GM13976 (cell line): ENCODE data around the gene SUN3.
"Not testable (repeated sequence)": the region's sequence is repeated elsewhere in the genome, so short reads cannot be mapped to it uniquely, and the experiment has no call there.

Source experiments
- DNase-seq: peaks from one replicate; pipeline ENCODE4 v3.0.0; 2012; ENCODE audit warnings: low spot score
- in situ Hi-C: fragments of 300-500 bp; cut with MboI; formaldehyde crosslinking; loops from one replicate; pipeline ENCODE4 v1.12.0; 2022; ENCODE audit warnings: low sequenced_read_pairs, mixed read lengths, inconsistent platforms; ENCODE audit not compliant: unreplicated experiment
- TF ChIP-seq, protein P1 (sequence below): IDR thresholded peaks from 2 replicates; pipeline ENCODE4 v1.5.1; 2012; ENCODE audit warnings: borderline replicate concordance, mild to moderate bottlenecking; ENCODE audit not compliant: insufficient read depth; ENCODE audit errors: extremely low read depth, missing control alignments, control extremely low read depth

The SUN3 gene

DNA sequence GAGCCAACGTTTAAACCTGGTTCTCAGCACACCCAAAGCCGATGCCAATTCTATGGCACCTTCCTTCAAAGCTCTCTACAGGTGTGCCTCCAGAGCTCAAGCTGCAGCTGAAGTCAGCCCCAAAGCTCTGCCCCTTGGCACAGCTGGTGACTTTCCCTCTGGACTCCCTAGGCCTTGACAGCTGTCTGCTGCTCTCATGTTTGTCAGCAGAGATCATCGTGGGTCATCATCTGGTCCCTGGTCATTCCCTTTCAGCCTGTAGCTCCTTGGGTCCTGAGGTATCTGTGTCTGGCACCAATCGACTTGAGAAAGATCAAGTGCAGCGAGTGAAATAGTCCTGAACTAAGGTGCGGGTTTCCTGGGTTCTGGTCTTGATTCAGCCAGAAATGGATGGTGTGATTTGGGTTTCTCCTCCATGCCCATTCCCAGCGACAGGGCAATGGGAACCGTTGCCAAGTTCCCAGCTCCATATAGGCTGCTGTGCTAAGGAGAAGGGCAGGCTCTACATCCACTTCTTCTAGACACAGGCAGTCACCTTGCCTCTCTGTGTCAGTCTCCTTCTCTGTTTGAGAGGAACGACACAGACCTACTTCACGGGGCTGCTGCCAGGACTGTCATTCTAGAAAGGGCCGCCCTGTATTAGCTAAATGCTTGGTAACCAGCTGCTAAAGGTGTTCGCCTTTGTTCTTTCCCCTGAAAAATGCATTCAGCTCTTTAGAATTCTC is 84.2 kb downstream of the SUN3 start:
- TF ChIP-seq, protein P1, sequence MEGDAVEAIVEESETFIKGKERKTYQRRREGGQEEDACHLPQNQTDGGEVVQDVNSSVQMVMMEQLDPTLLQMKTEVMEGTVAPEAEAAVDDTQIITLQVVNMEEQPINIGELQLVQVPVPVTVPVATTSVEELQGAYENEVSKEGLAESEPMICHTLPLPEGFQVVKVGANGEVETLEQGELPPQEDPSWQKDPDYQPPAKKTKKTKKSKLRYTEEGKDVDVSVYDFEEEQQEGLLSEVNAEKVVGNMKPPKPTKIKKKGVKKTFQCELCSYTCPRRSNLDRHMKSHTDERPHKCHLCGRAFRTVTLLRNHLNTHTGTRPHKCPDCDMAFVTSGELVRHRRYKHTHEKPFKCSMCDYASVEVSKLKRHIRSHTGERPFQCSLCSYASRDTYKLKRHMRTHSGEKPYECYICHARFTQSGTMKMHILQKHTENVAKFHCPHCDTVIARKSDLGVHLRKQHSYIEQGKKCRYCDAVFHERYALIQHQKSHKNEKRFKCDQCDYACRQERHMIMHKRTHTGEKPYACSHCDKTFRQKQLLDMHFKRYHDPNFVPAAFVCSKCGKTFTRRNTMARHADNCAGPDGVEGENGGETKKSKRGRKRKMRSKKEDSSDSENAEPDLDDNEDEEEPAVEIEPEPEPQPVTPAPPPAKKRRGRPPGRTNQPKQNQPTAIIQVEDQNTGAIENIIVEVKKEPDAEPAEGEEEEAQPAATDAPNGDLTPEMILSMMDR: no peak
- in situ Hi-C loops: loop anchor here (10.0 kb wide), 1 partner anchor 170 kb away; no protein-coding TSS in a partner anchor
- no peak for DNase-seq

DNA sequence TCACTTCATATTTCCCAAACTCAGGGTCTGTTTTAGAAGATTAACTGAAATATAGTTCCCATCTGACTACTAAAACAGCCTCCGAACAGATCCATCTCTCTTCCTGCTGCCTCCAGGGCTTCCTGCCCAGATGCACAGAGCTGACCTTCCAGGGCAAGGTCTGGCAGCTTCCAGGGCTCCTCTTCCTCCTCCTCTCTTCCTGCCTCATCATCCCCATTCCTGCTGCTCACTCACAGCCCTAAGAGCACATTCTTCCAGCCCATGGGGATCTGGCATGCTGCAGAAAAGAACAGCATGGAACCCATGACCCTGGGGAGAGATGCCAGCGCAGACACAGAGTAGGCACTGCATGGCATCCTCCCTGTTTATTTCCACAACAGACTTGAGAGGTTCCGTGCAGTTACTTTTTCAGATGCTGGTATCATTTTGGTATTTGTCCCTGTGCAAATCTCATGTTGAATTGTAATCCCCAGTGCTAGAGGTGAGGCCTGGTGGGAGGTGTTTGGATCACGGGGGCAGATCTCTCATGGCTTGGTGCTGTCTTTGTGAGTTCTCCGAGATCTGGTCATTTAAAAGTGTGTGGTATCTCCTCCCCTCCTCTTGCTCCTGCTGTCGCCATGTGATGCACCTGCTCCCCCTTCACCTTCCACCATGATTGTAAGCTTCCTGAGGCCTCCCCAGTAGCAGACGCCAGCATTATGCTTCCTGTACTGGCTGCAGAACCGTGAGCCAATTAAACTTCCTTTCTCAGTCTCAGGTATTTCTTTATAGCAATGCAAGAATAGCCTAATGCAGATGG is 85.0 kb downstream of the SUN3 start:
- in situ Hi-C loops: loop anchor here (10.0 kb wide), 1 partner anchor 171 kb away; no protein-coding TSS in a partner anchor
- TF ChIP-seq, protein P1: no peak
- DNase-seq: no peak

DNA sequence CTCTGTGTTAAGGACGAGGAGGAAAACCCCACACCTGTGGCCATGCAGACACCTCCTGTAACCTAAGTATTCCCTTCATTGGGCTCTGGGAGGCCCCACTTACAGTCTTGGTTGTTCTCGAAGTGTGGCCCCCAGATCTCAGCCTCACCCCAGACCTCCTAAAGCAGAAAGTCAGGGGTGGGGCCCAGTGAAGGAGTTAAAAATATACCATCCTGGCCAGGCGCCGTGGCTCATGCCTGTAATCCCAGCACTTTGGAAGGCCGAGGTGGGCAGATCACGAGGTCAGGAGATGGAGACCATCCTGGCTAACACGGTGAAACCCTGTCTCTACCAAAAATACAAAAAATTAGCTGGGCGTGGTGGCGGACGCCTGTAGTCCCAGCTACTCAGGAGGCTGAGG is 86.3 kb downstream of the SUN3 start:
- in situ Hi-C loops: loop anchor here (10.0 kb wide), 1 partner anchor 172 kb away; no protein-coding TSS in a partner anchor

DNA sequence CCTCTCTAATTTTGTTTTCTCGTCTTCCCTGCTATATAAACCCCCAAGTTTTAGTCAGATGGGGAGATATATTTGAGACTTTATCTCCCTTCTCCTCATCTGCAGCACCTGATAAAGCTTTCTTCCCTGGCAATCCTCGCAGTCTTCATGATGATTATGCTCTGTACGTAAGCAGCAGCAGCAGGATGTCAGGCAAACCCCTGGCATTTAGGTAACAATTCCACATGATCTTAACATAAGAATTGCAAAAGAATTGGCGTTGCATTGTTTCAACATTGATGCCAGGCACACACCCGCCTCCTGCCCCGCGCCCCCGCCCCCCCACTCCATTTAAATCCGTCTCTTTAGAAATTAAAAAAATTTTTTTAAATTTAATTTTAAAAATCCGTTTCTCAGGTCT is 86.8 kb downstream of the SUN3 start:
- TF ChIP-seq, protein P1: no peak
- in situ Hi-C loops: loop anchor here (10.0 kb wide), 1 partner anchor 173 kb away; no protein-coding TSS in a partner anchor

More for the DNA sequence above, 86.3 kb downstream of the SUN3 start:
- DNase-seq: not testable (repeated sequence)

DNA sequence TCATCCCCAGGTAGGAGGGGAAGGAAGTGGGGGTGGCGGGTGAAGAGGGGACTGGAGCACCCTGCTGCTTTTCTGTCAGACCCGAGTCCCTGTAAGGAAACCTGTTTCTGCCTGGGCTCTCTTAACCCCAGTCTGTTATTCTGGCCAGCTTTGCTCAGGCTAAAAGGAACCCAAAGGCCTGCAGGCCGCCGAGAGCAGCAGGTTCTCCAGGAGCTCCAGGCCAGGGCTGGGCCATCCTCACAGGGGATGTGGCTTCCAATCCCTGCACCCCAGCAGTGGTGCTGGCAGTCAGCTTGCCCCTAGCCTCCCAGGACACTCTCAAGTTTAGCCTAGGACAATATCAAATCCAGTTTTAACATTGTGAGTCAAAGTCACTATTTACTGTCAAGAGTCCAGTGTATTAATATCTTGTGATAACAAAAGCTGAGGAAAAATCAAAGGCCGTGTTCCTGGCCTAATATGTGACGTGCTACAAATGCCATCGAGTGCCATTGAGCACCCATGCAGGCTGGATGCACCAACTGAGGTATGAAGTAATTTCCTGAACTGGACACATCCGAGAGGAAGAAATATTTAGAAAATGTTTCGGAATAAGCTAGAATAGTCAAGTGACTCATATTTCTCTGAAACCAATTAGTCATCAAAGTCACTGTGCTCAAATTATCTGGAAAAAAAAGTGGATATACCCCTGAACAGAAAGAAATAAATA is 87.6 kb downstream of the SUN3 start:
- in situ Hi-C loops: loop anchor here (10.0 kb wide), 1 partner anchor 174 kb away; no protein-coding TSS in a partner anchor
- DNase-seq: no peak
- TF ChIP-seq, protein P1: no peak

More for the DNA sequence above, 86.8 kb downstream of the SUN3 start:
- no peak for DNase-seq

DNA sequence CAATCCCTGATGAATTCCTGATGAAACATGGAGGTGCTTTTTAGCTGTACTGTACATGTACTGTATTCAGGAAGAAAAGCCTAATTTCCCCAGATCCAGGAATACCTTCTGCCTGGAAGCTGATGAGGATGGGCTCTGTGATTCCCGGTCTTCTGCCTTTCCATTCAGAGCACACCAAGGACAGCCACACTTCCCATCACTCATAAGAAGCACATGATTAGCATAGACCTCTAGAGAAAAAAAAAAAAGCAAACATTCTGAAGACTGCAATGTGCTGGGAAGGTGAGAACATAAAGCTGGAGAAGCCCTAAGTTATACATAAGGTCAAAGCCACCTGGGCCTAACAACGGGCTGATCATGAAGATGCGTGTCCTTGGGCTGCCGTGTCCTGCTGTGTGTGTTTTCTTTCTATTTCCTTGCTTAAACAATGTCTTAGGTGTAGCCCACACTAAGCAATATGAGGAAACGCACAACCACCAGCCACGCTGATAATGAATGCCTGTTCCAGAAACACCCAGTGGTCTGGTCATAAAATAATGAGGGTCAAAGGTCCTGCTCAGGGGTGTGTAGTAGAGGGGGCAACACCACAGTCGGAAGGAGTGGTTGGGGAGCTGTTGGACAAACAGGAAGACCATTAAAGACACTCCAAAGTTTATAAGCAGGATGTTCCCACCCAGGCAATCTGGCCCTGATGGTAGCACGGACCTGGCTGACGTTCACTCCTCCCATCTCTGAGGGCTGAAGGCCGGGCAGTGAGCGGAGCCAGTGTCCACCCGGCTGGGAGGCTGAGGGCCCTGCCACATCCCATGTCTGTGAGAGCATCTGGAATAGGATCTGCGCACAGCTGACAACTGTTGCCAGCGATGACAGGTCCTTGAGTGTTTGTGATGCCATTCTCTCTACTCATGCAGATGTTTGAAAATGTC is 88.6 kb downstream of the SUN3 start:
- no peak for DNase-seq
- in situ Hi-C loops: loop anchor here (10.0 kb wide), 1 partner anchor 174 kb away; no protein-coding TSS in a partner anchor

More for the DNA sequence above, 88.6 kb downstream of the SUN3 start:
- TF ChIP-seq, protein P1: no peak
